ENCODE results near the gene PLCH1. TPM values are rescaled to one million over a fixed set of nuclear protein-coding genes. Genes with fewer than 3 reads are reported as not detected.

Gene PLCH1
- total RNA-seq, 1 donor from 2014 or later: 0.25 TPM

DNA sequence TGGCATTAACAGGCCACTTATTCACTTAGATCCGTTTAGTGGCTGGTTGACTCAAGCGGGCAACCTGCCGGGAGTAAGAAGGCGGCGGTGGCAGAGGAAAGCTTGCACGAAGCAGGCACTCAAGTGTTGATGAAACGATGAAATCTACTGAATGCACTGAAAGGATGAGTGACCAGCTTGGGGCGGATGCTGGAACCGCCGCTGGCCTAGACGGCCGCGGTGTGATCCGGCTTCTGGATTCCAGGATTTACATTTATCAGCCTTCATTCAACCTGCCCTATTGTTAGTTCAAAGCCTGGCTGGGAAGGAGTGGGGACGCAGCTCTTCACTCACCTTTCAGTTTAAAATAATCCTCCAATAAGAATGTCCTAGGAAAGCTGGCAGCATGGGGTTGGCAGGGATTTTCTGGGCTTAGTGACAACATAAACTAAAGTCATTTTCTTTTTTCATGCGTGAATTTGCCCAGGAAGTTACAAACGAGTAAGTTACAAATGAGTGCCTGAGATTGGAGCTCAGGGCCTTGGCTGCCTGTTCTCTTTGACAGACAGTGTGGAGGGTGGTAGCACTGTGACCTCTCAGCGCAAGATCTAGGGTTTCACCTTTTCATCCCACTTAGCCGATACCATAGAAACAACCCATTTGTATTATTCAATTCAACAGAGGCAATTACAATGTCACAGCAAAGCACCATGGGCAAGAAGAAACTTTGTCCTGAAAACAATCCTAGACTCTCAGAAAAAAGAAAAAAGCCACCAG, 1.1 kb upstream of the PLCH1 start:
- Histone ChIP-seq H3K27me3 (no peaks in the 10 kb centered on the region), H3K9me3 (no peaks in the 10 kb centered on the region), H3K4me1 (peaks cover 16% of the 10 kb centered on the region), H3K4me3 (no peak overlapping the region), H3K27ac (no peak overlapping the region), H3K36me3 (no peaks in the 10 kb centered on the region)
- no peak for DNase-seq (ENCODE audit: extremely low spot score in 2 of 2)
- no peak for TF ChIP-seq POLR2AphosphoS5 (IDR thresholded peaks at IDR 0.05; ENCODE audit: insufficient read depth in 1 of 2, low read depth in 1 of 2)
- TF ChIP-seq POLR2A (IDR thresholded peaks at IDR 0.05): no peak
- TF ChIP-seq, protein P1, sequence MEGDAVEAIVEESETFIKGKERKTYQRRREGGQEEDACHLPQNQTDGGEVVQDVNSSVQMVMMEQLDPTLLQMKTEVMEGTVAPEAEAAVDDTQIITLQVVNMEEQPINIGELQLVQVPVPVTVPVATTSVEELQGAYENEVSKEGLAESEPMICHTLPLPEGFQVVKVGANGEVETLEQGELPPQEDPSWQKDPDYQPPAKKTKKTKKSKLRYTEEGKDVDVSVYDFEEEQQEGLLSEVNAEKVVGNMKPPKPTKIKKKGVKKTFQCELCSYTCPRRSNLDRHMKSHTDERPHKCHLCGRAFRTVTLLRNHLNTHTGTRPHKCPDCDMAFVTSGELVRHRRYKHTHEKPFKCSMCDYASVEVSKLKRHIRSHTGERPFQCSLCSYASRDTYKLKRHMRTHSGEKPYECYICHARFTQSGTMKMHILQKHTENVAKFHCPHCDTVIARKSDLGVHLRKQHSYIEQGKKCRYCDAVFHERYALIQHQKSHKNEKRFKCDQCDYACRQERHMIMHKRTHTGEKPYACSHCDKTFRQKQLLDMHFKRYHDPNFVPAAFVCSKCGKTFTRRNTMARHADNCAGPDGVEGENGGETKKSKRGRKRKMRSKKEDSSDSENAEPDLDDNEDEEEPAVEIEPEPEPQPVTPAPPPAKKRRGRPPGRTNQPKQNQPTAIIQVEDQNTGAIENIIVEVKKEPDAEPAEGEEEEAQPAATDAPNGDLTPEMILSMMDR (IDR thresholded peaks at IDR 0.05): no peak
- intact Hi-C loops (cut with DNase I): no loop called here

DNA sequence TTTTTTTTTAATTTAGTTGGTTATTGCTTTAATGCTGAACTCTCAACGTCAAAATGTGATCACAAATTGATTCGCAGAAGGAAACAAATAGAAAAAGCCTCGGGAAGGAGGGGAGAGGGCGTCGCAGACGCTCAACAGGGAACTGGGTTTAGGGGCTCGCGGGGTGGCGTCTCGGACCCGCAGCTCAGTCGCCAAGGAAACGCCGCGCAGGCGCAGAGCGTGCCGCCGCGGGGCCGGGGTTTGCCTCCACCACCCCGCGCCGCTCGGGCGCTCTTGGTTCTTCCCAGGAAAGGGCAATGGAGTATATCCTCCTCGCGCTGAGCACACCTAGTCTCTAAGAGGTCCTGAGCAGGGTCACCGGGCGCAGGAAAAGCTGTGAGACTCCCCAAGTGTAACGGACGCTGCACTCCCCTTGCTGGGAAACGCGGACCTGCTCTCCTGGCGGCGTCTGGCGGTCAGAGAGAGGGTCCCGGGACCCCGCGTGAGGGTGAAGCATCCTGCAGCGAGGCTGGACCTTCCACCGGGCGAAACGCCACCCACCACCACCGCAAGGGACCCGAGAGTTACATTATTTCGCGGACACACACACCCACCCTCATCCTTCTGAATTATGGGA, 753 bp downstream of the PLCH1 start:
- DNase-seq (ENCODE audit: extremely low spot score in 2 of 2): no peak
- Histone ChIP-seq H3K27me3 (no peaks in the 10 kb centered on the region), H3K4me1 (peaks cover 16% of the 10 kb centered on the region), H3K4me3 (peak overlapping the region; percentile 49 to 63), H3K9me3 (no peaks in the 10 kb centered on the region), H3K36me3 (no peaks in the 10 kb centered on the region), H3K27ac (no peak overlapping the region)
- no peak for TF ChIP-seq POLR2A (IDR thresholded peaks at IDR 0.05)
- TF ChIP-seq, protein P1 (IDR thresholded peaks at IDR 0.05): no peak
- no peak for TF ChIP-seq POLR2AphosphoS5 (IDR thresholded peaks at IDR 0.05; ENCODE audit: insufficient read depth in 1 of 2, low read depth in 1 of 2)
- intact Hi-C loops (cut with DNase I): no loop called here

DNA sequence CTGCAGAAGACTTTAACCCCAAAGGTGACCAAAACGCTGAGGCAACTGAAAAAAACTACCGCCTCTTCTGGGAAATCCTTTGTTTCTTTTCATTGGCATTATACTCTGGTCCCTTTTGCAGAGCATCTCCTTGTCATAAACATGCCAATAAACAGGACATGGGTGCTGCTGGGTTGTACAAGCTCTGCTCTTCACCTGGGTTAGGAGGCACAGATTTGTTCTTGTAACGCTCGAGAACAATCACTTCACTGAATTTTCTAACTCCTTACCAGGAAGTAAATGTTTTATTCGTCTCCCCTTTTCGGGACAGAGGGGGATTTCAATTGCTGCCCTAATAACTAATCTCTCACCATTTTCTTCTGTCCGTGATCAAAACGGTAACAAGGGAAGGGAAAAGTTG, 1.3 kb downstream of the PLCH1 start:
- H3K9me3 ChIP-seq: no peaks in the 10 kb centered on the region
- no peak overlapping the region for H3K27ac ChIP-seq
- no peaks in the 10 kb centered on the region for H3K27me3 ChIP-seq
- no peaks in the 10 kb centered on the region for H3K36me3 ChIP-seq
- peak overlapping the region; percentile 49 to 63 for H3K4me3 ChIP-seq
- intact Hi-C loops (cut with DNase I): no loop called here
- peaks cover 16% of the 10 kb centered on the region for H3K4me1 ChIP-seq
- no peak for TF ChIP-seq POLR2A (IDR thresholded peaks at IDR 0.05)
- TF ChIP-seq, protein P1 (IDR thresholded peaks at IDR 0.05): no peak
- no peak for TF ChIP-seq POLR2AphosphoS5 (IDR thresholded peaks at IDR 0.05; ENCODE audit: insufficient read depth in 1 of 2, low read depth in 1 of 2)
- no peak for DNase-seq (ENCODE audit: extremely low spot score in 2 of 2)

DNA sequence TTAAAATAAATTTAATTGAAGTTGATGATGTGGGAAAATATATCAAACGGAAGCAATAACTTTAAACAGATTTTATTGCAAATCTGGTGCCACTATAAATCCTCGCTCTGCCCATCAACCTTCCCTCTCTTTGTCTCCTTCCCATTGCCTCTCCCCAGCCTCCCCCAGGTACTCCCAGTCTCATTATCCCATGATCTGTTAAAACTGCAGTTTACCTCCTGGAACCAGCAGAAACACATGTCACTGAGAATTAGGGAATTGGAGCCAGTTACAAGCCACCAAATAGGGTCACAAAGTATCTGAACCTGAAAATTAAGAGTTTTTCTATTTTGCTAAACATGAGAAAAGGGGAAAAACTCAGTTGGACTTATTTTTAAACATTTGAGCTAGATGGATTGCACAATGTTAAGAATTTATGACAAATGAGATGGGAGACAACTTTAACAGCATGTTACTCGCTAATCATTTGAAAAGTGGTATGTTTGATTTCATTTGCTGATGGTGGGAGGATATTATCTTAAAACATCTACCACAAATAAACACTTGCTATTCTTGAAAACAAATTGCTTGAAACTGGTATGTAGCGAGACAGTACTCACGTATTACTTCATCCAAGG, 2.4 kb downstream of the PLCH1 start:
- no peaks in the 10 kb centered on the region for H3K36me3 ChIP-seq
- intact Hi-C loops (cut with DNase I): no loop called here
- H3K9me3 ChIP-seq: no peaks in the 10 kb centered on the region
- peaks cover 16% of the 10 kb centered on the region for H3K4me1 ChIP-seq
- no peak for DNase-seq (ENCODE audit: extremely low spot score in 2 of 2)
- TF ChIP-seq POLR2A (IDR thresholded peaks at IDR 0.05) (no peak), POLR2AphosphoS5 (IDR thresholded peaks at IDR 0.05; ENCODE audit: insufficient read depth in 1 of 2, low read depth in 1 of 2) (no peak)
- TF ChIP-seq, protein P1 (IDR thresholded peaks at IDR 0.05): no peak
- no peaks in the 10 kb centered on the region for H3K27me3 ChIP-seq
- no peak overlapping the region for H3K27ac ChIP-seq
- H3K4me3 ChIP-seq: no peak overlapping the region
